Endodermal cell (in vitro differentiated cells): Measurements from ENCODE around the gene UBE2L5. TPM values are rescaled to one million over a fixed set of nuclear protein-coding genes. Genes with fewer than 3 reads are reported as not detected.

Experiments
- DNase-seq: peaks from one replicate; pipeline ENCODE4 v3.0.0-alpha.2; 2017
- H3K27ac ChIP-seq: 2 replicates; pipeline ENCODE4 v1.5.1; 2013; ENCODE audit warnings: mild to moderate bottlenecking, low read depth, low read length, moderate library complexity
- H3K27me3 ChIP-seq: 2 replicates; pipeline ENCODE4 v1.6.1; 2013; ENCODE audit warnings: mild to moderate bottlenecking, low read length, moderate library complexity; ENCODE audit not compliant: insufficient read depth, control insufficient read depth, poor library complexity, severe bottlenecking
- H3K36me3 ChIP-seq: 2 replicates; pipeline ENCODE4 v1.7.0; 2013; ENCODE audit warnings: mild to moderate bottlenecking, low read length, moderate library complexity; ENCODE audit not compliant: control insufficient read depth, insufficient read depth
- H3K4me1 ChIP-seq: one replicate; pipeline ENCODE4 v1.7.0; 2013; ENCODE audit warnings: low read length; ENCODE audit not compliant: control insufficient read depth, insufficient read depth
- H3K4me3 ChIP-seq: 2 replicates; pipeline ENCODE4 v1.5.1; 2013; ENCODE audit warnings: mild to moderate bottlenecking, low read length, moderate library complexity
- H3K9ac ChIP-seq: 2 replicates; pipeline ENCODE4 v1.6.1; 2013; ENCODE audit warnings: mild to moderate bottlenecking, low read length, moderate library complexity; ENCODE audit not compliant: poor library complexity, severe bottlenecking; ENCODE audit errors: extremely low read depth
- H3K9me3 ChIP-seq: 2 replicates; pipeline ENCODE4 v1.6.1; 2013; ENCODE audit warnings: mild to moderate bottlenecking, low read length, moderate library complexity; ENCODE audit not compliant: control insufficient read depth
- H3K27ac Mint-ChIP-seq: 2 replicates; pipeline ENCODE4 v1.8.0; 2020; ENCODE audit warnings: mixed read lengths
- H3K27me3 Mint-ChIP-seq: 2 replicates; pipeline ENCODE4 v1.8.0; 2021; ENCODE audit warnings: mild to moderate bottlenecking, mixed read lengths; ENCODE audit not compliant: insufficient read depth
- H3K36me3 Mint-ChIP-seq: 2 replicates; pipeline ENCODE4 v1.8.0; 2020; ENCODE audit warnings: low read depth, mixed read lengths
- H3K4me1 Mint-ChIP-seq: 2 replicates; pipeline ENCODE4 v1.8.0; 2020; ENCODE audit warnings: mixed read lengths
- H3K4me3 Mint-ChIP-seq: 2 replicates; pipeline ENCODE4 v1.8.0; 2020; ENCODE audit warnings: mild to moderate bottlenecking, moderate library complexity, mixed read lengths
- H3K9me3 Mint-ChIP-seq: 2 replicates; pipeline ENCODE4 v1.8.0; 2020; ENCODE audit warnings: mild to moderate bottlenecking, mixed read lengths
- WGBS, 2 experiments: methylation state at CpG; one replicate each; pipeline versions ENCODE4 v1.1.5 to v1.1.7; 2013; ENCODE audit warnings: missing lambda C conversion rate in 2 of 2, mixed read lengths in 1 of 2; ENCODE audit not compliant: insufficient coverage in 1 of 2, insufficient read length in 1 of 2; 5-methylcytosine and 5-hydroxymethylcytosine counted together
- total RNA-seq, 2 donors: library from RNA; stranded (reverse); fragmentation: NEBNext Ultra II Directional in 1 of 2; extraction: Animal tissue kit (Norgen Biotek cat#: 25700) in 1 of 2; gene quantifications; 2 replicates in 1 of 2; 3 replicates in 1 of 2; pipeline ENCODE4 v1.2.1, GENCODE V29; 2021
- TF ChIP-seq, protein P1 (sequence below): fragments of 200-600 bp; sonication (generic); conservative IDR thresholded peaks from 2 replicates; pipeline ENCODE4 v1.5.0; 2021; ENCODE audit warnings: antibody characterized with exemption, mild to moderate bottlenecking

UBE2L5 gene
- total RNA-seq, 2 donors from 2014 or later, result not detected

- no peaks in the 10 kb centered on the region for H3K9me3 Mint-ChIP-seq
- TF ChIP-seq, protein P1, sequence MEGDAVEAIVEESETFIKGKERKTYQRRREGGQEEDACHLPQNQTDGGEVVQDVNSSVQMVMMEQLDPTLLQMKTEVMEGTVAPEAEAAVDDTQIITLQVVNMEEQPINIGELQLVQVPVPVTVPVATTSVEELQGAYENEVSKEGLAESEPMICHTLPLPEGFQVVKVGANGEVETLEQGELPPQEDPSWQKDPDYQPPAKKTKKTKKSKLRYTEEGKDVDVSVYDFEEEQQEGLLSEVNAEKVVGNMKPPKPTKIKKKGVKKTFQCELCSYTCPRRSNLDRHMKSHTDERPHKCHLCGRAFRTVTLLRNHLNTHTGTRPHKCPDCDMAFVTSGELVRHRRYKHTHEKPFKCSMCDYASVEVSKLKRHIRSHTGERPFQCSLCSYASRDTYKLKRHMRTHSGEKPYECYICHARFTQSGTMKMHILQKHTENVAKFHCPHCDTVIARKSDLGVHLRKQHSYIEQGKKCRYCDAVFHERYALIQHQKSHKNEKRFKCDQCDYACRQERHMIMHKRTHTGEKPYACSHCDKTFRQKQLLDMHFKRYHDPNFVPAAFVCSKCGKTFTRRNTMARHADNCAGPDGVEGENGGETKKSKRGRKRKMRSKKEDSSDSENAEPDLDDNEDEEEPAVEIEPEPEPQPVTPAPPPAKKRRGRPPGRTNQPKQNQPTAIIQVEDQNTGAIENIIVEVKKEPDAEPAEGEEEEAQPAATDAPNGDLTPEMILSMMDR, result no peak
- no peak overlapping the region for H3K27ac Mint-ChIP-seq
- Histone ChIP-seq H3K27ac (no peak overlapping the region), H3K36me3 (no peaks in the 10 kb centered on the region), H3K9me3 (no peaks in the 10 kb centered on the region), H3K4me3 (no peak overlapping the region), H3K9ac (no peak overlapping the region), H3K4me1 (no peaks in the 10 kb centered on the region), H3K27me3 (peaks cover 14% of the 10 kb centered on the region)
- peaks cover 32% of the 10 kb centered on the region for H3K27me3 Mint-ChIP-seq
- WGBS, 2 experiments, result 92 to 97% methylated on average over 4 to 5 of the region's 5 CpGs
- no peak for DNase-seq
- no peak overlapping the region for H3K4me3 Mint-ChIP-seq
- H3K4me1 Mint-ChIP-seq, result peaks cover 3% of the 10 kb centered on the region
- no peaks in the 10 kb centered on the region for H3K36me3 Mint-ChIP-seq
Measured at GRCh38 chr13:30404207-30404606, 18.1 kb upstream of the UBE2L5 start.

DNA sequence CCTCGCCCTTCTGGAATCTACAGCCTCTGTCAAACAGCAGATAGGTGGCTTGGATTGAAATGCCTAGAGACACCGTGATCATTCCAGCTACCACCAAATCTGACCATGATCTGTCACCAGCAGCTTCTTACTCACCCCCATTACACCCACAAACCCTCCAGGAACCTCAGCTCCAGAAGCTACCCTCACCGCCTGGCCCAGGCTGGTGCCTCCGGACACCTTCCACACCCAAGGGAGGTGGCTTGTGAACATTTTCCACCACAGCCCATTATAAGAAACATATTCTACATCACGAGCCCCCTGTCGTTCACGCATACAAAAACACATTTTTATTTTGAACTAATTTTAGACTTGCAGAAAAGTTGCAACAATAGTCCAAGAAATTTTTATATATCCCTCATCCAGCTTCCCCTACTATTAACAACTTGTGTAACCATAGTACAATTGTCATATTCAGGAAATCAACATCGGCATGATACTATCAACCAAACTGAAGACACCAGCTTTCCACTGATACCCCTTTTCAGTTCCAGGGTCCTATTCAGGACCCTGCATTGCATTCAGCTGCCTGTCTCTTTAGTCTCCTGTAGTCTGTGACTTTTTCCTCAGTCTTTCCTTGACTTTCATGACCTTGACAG, 15.4 kb upstream of the UBE2L5 start:
- WGBS, 2 experiments, result 94 to 98% methylated on average over 6 to 8 of the region's 8 CpGs
- no peak overlapping the region for H3K27ac ChIP-seq
- H3K4me3 ChIP-seq, result no peak overlapping the region
- no peaks in the 10 kb centered on the region for H3K9me3 ChIP-seq
- no peak overlapping the region for H3K4me3 Mint-ChIP-seq
- H3K4me1 Mint-ChIP-seq, result peaks cover 2% of the 10 kb centered on the region
- H3K36me3 Mint-ChIP-seq, result no peaks in the 10 kb centered on the region
- no peaks in the 10 kb centered on the region for H3K36me3 ChIP-seq
- H3K4me1 ChIP-seq, result no peaks in the 10 kb centered on the region
- DNase-seq, result no peak
- TF ChIP-seq, protein P1, result no peak
- H3K27ac Mint-ChIP-seq, result no peak overlapping the region
- H3K9me3 Mint-ChIP-seq, result no peaks in the 10 kb centered on the region
- peaks cover 23% of the 10 kb centered on the region for H3K27me3 ChIP-seq
- no peak overlapping the region for H3K9ac ChIP-seq
- H3K27me3 Mint-ChIP-seq, result peaks cover 51% of the 10 kb centered on the region

DNA sequence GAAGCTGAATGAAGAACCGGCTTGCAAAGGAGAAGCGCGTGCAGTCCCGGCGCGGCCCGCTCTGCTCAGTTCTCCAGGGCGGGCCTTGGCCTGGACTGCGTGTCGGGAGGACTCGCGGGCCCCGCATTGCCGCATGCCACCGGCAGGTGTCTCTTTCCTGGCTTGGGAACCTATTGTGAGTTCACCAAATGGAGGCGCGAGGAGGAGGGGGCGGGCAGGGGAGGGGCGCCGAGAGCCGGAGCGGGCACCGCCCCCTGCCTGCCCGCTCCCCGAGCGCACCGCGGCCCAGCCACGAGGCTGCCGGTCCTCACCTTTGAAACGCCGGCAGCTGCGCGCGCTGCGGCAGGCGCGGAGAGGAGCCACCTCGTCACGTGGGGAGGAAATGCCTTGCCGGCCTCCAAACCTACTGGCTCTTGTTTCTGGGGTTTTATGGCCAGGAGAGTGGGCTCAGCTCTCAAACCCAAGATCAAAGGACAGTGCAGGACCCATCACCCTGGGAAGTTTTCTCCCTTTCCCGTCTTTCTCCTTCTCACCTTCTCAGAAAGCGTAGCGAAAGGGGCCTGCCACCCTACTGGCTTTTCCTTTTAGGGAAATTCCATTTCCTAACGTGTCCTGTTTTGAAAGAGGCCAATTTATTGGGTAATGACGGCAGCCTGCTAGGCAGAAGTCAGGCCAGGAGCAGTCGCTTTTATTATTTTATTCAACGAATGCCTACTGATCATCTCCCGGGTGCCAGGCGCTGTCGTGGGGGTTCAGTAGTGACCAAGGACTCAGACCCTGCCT, 13.8 kb upstream of the UBE2L5 start:
- Mint-ChIP-seq H3K4me3 (peak overlapping the region; percentile 43), H3K27me3 (peaks cover 48% of the 10 kb centered on the region), H3K36me3 (no peaks in the 10 kb centered on the region), H3K4me1 (peaks cover 2% of the 10 kb centered on the region), H3K9me3 (no peaks in the 10 kb centered on the region), H3K27ac (peak overlapping the region; percentile 34)
- Histone ChIP-seq H3K4me1 (no peaks in the 10 kb centered on the region), H3K27ac (no peak overlapping the region), H3K9me3 (no peaks in the 10 kb centered on the region), H3K9ac (no peak overlapping the region), H3K27me3 (peaks cover 23% of the 10 kb centered on the region), H3K4me3 (peak overlapping the region; percentile 40), H3K36me3 (no peaks in the 10 kb centered on the region)
- peak; percentile 99 for DNase-seq
- 25 to 44% methylated on average over 14 to 51 of the region's 51 CpGs for WGBS, 2 experiments
- TF ChIP-seq, protein P1, result peak; percentile 84
